GM18508 (cell line): Measurements from ENCODE around the gene LSR.

Experiments
- ATAC-seq: cut with Tn5 transposase; IDR thresholded peaks from one replicate; pipeline ENCODE4 v1.9.1; 2021; ENCODE audit warnings: moderate number of reproducible peaks; ENCODE audit not compliant: insufficient read depth, unreplicated experiment

LSR gene

GRCh38 chr19:35265126-35265899 is 16.5 kb downstream of the LSR start:
- ATAC-seq: no peak

DNA sequence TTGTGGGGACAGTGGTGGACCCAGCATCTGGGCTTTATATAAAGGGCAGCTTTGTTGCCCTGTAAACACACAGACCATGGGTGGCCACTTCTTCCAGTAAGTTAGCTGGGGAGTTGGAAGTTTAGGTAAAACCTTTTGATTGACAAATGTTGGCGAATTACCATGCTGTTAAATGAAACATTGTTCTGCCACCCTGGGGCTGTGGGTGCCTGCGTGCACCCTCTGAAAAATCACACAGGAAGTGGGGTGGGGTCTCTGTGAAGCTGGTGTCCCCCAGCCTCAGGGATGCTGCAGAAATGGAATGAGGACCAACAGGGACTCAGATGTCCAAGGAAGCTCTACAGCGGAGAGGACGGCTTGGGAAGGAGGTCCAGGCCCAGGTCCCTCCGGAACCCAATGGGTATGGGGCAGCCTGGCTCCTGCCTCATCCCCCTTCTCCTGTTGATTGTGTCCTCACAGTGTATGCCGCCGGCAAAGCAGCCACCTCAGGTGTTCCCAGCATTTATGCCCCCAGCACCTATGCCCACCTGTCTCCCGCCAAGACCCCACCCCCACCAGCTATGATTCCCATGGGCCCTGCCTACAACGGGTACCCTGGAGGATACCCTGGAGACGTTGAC is 17.2 kb downstream of the LSR start:
- no peak for ATAC-seq

GRCh38 chr19:35266520-35267352 is 17.9 kb downstream of the LSR start:
- ATAC-seq: no peak

GRCh38 chr19:35267353-35267817 is 18.6 kb downstream of the LSR start:
- no peak for ATAC-seq

DNA sequence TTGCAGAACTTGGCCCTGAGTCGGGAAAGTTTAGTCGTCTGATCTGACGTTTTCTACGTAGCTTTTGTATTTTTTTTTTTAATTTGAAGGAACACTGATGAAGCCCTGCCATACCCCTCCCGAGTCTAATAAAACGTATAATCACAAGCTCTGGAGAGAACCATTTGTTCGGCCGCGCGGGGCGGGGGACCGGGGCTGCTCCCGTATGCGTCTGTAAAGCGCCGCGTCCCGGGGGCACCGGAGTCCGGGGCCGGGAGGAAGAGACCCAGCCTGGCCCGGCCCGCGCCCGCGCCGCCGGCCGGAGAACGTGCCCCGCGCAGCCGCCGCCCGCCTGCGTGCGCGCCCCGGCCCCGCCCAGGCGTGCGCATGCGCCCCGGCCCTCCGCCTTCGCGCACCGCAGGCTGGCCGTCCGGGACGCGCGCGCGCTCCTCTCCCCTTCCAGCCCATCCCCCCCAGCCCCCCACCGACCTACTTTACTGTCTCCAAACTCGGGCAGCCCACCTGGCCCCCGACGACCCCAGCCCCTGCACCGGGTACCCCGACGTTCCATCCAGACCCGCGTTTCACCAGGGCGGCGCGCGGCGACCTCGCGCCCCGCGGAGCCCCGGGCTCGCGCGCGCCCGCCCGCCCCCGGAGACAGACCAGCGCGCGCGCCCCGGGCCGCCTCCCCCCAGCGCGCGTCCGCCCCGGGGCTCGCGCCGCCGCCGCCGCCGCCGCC is 19.2 kb downstream of the LSR start:
- ATAC-seq: no peak

GRCh38 chr19:35268536-35269437 is 20.0 kb downstream of the LSR start, which contains the start of gene USF2:
TSS of gene USF2 (plus strand) at chr19:35268962. CDS start at chr19:35269102, 140 bp downstream.
- no peak for ATAC-seq

DNA sequence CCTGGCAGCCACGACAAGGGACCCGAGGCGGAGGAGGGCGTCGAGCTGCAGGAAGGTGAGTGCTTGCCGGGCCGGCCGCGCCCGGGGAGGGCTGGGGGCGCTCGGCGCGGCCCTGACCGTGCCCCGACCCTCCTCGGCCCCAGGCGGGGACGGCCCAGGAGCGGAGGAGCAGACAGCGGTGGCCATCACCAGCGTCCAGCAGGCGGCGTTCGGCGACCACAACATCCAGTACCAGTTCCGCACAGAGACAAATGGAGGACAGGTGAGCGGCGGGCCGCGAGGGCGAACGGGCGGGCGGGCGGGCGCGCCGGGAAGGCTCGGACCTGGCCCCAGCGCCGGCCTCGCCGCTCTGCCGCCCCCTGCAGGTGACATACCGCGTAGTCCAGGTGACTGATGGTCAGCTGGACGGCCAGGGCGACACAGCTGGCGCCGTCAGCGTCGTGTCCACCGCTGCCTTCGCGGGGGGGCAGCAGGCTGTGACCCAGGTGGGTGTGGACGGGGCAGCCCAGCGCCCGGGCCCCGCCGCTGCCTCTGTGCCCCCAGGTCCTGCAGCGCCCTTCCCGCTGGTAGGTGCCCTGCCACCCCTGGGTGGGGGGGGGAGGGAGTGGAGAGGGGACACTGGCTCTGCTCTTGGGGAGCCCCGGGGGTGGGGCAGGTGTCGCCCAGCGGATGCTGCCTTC is 20.8 kb downstream of the LSR start:
- peak; percentile 47 for ATAC-seq

- no peak for ATAC-seq
Observed at GRCh38 chr19:35270381-35270811, 21.6 kb downstream of the LSR start.

GRCh38 chr19:35271546-35271945 is 22.7 kb downstream of the LSR start:
- no peak for ATAC-seq

- no peak for ATAC-seq
Observed at GRCh38 chr19:35272122-35272719, 23.4 kb downstream of the LSR start.

GRCh38 chr19:35272954-35273649 is 24.3 kb downstream of the LSR start:
- ATAC-seq: no peak

- no peak for ATAC-seq
Observed at GRCh38 chr19:35273686-35274259, 25.0 kb downstream of the LSR start.

DNA sequence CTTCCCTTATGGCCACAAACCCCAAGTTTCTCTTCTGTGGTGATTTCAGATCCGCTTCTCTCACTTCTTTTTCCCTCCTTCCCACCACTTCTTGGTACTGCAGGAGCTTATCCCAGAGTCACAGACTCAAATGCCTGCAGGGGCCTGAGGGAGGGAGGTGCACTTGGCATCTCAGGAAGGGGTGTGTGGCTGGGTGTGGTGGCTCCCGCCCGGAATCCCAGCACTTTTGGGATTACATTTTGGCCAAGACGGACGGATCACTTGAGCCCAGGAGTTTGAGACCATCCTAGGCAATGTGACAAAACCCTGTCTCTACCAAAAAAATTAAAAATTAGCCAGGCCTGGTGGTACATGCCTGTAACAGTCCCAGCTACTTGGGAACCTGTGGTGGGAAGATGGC is 25.5 kb downstream of the LSR start:
- no peak for ATAC-seq

GRCh38 chr19:35276706-35277281 is 28.0 kb downstream of the LSR start:
- ATAC-seq: no peak

GRCh38 chr19:35278578-35279284 is 29.9 kb downstream of the LSR start:
- ATAC-seq: no peak

GRCh38 chr19:35279374-35279773 is 30.6 kb downstream of the LSR start:
- ATAC-seq: no peak
